Prostate gland (tissue), 2 donors: ENCODE measurements around the gene PPP1R14B. TPM values are rescaled to one million over a fixed set of nuclear protein-coding genes. Genes with fewer than 3 reads are reported as not detected.

ENCODE experiments used
- DNase-seq: peaks from one replicate; pipeline ENCODE4 v3.0.0-alpha.2; 2019; ENCODE audit warnings: low spot score
- H3K27ac ChIP-seq, 2 donors: fragments of 200-600 bp; sonication (generic); 2 replicates each; pipeline ENCODE4 v1.5.1; 2017 to 2019
- H3K27me3 ChIP-seq: fragments of 200-600 bp; sonication (generic); replicated peaks from 2 replicates; pipeline ENCODE4 v1.5.1; 2019; ENCODE audit not compliant: insufficient read depth
- H3K36me3 ChIP-seq, 2 donors: fragments of 200-600 bp; sonication (generic); 1 replicate in 1 of 2; 2 replicates in 1 of 2; pipeline versions ENCODE4 v1.5.1 to v1.8.1; 2017 to 2019
- H3K4me1 ChIP-seq: fragments of 200-600 bp; sonication (generic); replicated peaks from 2 replicates; pipeline ENCODE4 v1.5.1; 2019
- H3K4me3 ChIP-seq, 2 donors: fragments of 200-600 bp; sonication (generic); 2 replicates each; pipeline ENCODE4 v1.5.1; 2017 to 2019
- H3K9me3 ChIP-seq: fragments of 200-600 bp; sonication (generic); 2 replicates; pipeline ENCODE4 v1.5.1; 2017
- CTCF ChIP-seq, 4 experiments: fragments of 200-600 bp in 2 of 4; fragments of 450-650 bp in 2 of 4; sonication (generic) in 2 of 4; IDR thresholded peaks; 1 replicate in 3 of 4; 2 replicates in 1 of 4; pipeline ENCODE4 v1.5.1; 2016 to 2019; ENCODE audit warnings: antibody characterized with exemption in 4 of 4, mild to moderate bottlenecking in 2 of 4, moderate library complexity in 2 of 4
- POLR2A ChIP-seq: fragments of 450-650 bp; IDR thresholded peaks from one replicate; pipeline ENCODE4 v1.6.1; 2016; ENCODE audit warnings: antibody characterized with exemption, mild to moderate bottlenecking
- POLR2AphosphoS5 ChIP-seq: sonication (generic); formaldehyde crosslinking; IDR thresholded peaks from one replicate; pipeline ENCODE4 v1.6.1; 2017; ENCODE audit warnings: antibody characterized with exemption
- WGBS: methylation state at CpG from one replicate; pipeline ENCODE4 v1.1.5; 2018; 5-methylcytosine and 5-hydroxymethylcytosine counted together
- intact Hi-C: fragments of 100-400 bp; cut with DNase I; formaldehyde crosslinking; loops from one replicate; pipeline ENCODE4 v1.14.2; 2022
- small RNA-seq, 2 donors: library from RNA; depleted of rRNA; stranded (forward); fragments of <200 nt; gene quantifications; one replicate each; pipeline ENCODE3, GENCODE V24; 2016
- total RNA-seq, 2 donors: library from RNA; depleted of rRNA; stranded (reverse); fragments of >200 nt; gene quantifications; one replicate each; pipeline ENCODE4 v1.1.0, GENCODE V29; 2016

Gene PPP1R14B
- total RNA-seq, 2 donors from 2014 or later, result 60.5 to 69.3 TPM

DNA sequence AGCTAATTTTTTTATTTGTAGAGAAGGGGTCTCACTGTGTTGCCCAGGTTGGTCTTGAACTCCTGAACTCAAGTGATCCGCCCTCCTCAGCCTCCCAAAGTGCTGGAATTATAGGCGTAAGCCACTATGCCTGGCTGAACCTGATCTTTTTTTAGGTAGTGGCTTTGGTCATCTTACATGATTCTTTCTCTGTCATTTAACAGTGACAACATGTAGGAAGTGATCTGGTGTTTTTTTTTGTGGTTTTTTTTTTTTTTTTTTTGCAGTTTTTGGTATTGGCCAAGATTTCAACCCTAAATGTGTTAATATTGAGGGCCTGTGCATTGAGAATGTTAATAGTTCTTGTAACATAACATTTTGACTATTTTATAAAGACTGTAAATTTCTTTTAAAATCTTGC is 48.2 kb downstream of the PPP1R14B start:
- TF ChIP-seq POLR2AphosphoS5, result no peak
- TF ChIP-seq CTCF (IDR thresholded peaks at IDR 0.05), result no peak
- TF ChIP-seq POLR2A, result no peak
- Histone ChIP-seq H3K27me3 (no peaks in the 10 kb centered on the region), H3K27ac (no peak overlapping the region), H3K4me3 (no peak overlapping the region), H3K36me3 (peaks cover 15 to 36% of the 10 kb centered on the region in 2 donors), H3K9me3 (no peaks in the 10 kb centered on the region), H3K4me1 (no peaks in the 10 kb centered on the region)
- DNase-seq, result no peak
- WGBS, result 97% methylated on average over 2 of the region's 2 CpGs
- intact Hi-C loops, result no loop called here

GRCh38 chr11:64196626-64197025 is 50.1 kb downstream of the PPP1R14B start:
- WGBS, result 70% methylated on average over 9 of the region's 9 CpGs
- Histone ChIP-seq H3K9me3 (no peaks in the 10 kb centered on the region), H3K4me3 (no peak overlapping the region), H3K4me1 (no peaks in the 10 kb centered on the region), H3K27me3 (no peaks in the 10 kb centered on the region), H3K27ac (no peak overlapping the region), H3K36me3 (peaks cover 15 to 35% of the 10 kb centered on the region in 2 donors)
- intact Hi-C loops, result no loop called here
- TF ChIP-seq CTCF (IDR thresholded peaks at IDR 0.05) (no peak), POLR2A (no peak), POLR2AphosphoS5 (no peak)
- no peak for DNase-seq

Small RNA genes within 50 kb of the gene (small RNA-seq; reads per million reads assigned to genes)
- 0 reads per million in 2 donors for gene RF00019

Other genes starting within 250 kb of the PPP1R14B start
- under 1 TPM; 0.36 to 0.57 TPM for gene FLRT1, start 211.0 kb downstream of the PPP1R14B start, total RNA-seq
- 10 to 100 TPM; 33.5 to 68.2 TPM for gene MACROD1, start 80.8 kb downstream of the PPP1R14B start, total RNA-seq
- 100 to 1,000 TPM; 104 to 139 TPM for gene STIP1, start 60.8 kb downstream of the PPP1R14B start, total RNA-seq
- gene FERMT3, start 40.2 kb downstream of the PPP1R14B start, total RNA-seq, result 10 to 100 TPM in 1 of 2 donors, 1 to 10 TPM in 1; 5.3 to 12.8 TPM
- gene TRPT1, start 20.8 kb downstream of the PPP1R14B start, total RNA-seq, result 10 to 100 TPM; 63.6 to 87.7 TPM
- 10 to 100 TPM; 89.5 to 90.8 TPM for gene NUDT22, start 20.7 kb downstream of the PPP1R14B start, total RNA-seq
- 10 to 100 TPM; 55.8 to 63.8 TPM for gene DNAJC4, start 16.4 kb downstream of the PPP1R14B start, total RNA-seq
- gene VEGFB, start 12.4 kb downstream of the PPP1R14B start, total RNA-seq, result 10 to 100 TPM; 50.9 to 91.2 TPM
- gene FKBP2, start 5.8 kb downstream of the PPP1R14B start, total RNA-seq, result 100 to 1,000 TPM; 138 to 164 TPM
- 10 to 100 TPM; 26.3 to 43.1 TPM for gene PLCB3, start 4.6 kb upstream of the PPP1R14B start, total RNA-seq
- 100 to 1,000 TPM; 140 to 161 TPM for gene BAD, start 37.7 kb upstream of the PPP1R14B start, total RNA-seq
- 10 to 100 TPM; 38.8 to 94.9 TPM for gene GPR137, start 38.9 kb upstream of the PPP1R14B start, total RNA-seq
- not detected for gene KCNK4, start 44.4 kb upstream of the PPP1R14B start, total RNA-seq
- gene CATSPERZ, start 53.4 kb upstream of the PPP1R14B start, total RNA-seq, result 10 to 100 TPM in 1 of 2 donors, not detected in 1; 44.3 TPM
- 10 to 100 TPM; 38.7 to 54.7 TPM for gene ESRRA, start 58.6 kb upstream of the PPP1R14B start, total RNA-seq
- 100 to 1,000 TPM; 328 to 400 TPM for gene TRMT112, start 70.6 kb upstream of the PPP1R14B start, total RNA-seq
- 100 to 1,000 TPM; 224 to 303 TPM for gene PRDX5, start 71.2 kb upstream of the PPP1R14B start, total RNA-seq
- gene CCDC88B, start 93.3 kb upstream of the PPP1R14B start, total RNA-seq, result 1 to 10 TPM; 3.0 to 10.0 TPM
- gene RPS6KA4, start 112.2 kb upstream of the PPP1R14B start, total RNA-seq, result 10 to 100 TPM; 18.9 to 23.7 TPM